Measurements from ENCODE around the gene POU2F3. TPM values are rescaled to one million over a fixed set of nuclear protein-coding genes. Genes with fewer than 3 reads are reported as not detected.

Gene POU2F3
- total RNA-seq, 3 donors from 2014 or later (not counting 1 experiment from before 2014, with no cell fraction given) = not detected

DNA sequence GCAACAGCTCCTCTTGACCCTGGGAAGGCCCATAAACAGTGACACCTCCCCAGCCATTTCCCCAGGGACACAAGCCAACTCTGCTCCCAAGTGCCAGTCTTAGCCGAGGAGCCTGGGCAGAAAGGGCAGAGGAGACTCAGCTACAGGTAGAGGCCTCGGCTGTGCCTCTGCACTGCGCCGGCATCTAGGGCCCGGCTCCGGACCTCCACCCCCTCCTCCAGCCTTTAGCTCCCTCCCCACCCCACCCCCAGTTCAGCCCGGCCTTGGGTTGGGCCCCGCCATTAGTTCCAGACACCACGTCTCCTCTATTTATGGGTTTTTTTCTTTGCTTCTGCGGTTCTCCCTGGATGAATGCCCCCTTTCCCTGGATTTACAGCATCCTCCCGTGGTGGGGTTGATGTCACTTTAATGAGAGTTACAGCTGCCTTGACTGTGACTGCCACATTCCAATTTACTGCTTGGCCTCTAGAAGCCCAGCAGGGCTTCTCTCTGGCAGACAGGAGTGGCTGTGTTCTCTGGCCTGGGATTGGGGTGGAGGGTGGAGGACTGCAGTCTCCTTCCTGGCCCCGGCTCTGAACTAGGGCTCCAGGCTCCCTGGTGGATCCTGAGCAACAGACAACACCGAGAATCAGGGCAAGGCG lies 42.6 kb upstream of the POU2F3 start:
- no peak overlapping the region for H3K27ac Mint-ChIP-seq
- 89% methylated on average over 13 of the region's 14 CpGs for WGBS (ENCODE audit: insufficient coverage)
- H3K4me1 ChIP-seq (ENCODE audit: control insufficient read depth, insufficient read depth, low read length) = no peaks in the 10 kb centered on the region
- no peaks in the 10 kb centered on the region for H3K27me3 ChIP-seq (ENCODE audit: control insufficient read depth, insufficient read depth, low read length)
- ATAC-seq (no peak), DNase-seq (no peak)
- intact Hi-C loops (cut with micrococcal nuclease) = no loop called here
- H3K9me3 ChIP-seq (ENCODE audit: control insufficient read depth, insufficient read depth, low read length) = no peaks in the 10 kb centered on the region
- TF ChIP-seq, protein P1, sequence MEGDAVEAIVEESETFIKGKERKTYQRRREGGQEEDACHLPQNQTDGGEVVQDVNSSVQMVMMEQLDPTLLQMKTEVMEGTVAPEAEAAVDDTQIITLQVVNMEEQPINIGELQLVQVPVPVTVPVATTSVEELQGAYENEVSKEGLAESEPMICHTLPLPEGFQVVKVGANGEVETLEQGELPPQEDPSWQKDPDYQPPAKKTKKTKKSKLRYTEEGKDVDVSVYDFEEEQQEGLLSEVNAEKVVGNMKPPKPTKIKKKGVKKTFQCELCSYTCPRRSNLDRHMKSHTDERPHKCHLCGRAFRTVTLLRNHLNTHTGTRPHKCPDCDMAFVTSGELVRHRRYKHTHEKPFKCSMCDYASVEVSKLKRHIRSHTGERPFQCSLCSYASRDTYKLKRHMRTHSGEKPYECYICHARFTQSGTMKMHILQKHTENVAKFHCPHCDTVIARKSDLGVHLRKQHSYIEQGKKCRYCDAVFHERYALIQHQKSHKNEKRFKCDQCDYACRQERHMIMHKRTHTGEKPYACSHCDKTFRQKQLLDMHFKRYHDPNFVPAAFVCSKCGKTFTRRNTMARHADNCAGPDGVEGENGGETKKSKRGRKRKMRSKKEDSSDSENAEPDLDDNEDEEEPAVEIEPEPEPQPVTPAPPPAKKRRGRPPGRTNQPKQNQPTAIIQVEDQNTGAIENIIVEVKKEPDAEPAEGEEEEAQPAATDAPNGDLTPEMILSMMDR (IDR thresholded peaks at IDR 0.05) = no peak
- H3K36me3 ChIP-seq (ENCODE audit: control insufficient read depth, insufficient read depth, low read length) = no peaks in the 10 kb centered on the region
- H3K4me3 Mint-ChIP-seq = no peak overlapping the region
- no peaks in the 10 kb centered on the region for H3K9me3 Mint-ChIP-seq
- H3K4me1 Mint-ChIP-seq = no peaks in the 10 kb centered on the region
- peaks cover 6 to 14% of the 10 kb centered on the region in 2 donors for H3K27me3 Mint-ChIP-seq (ENCODE audit: low read depth in 2 of 2)
- H3K36me3 Mint-ChIP-seq = no peaks in the 10 kb centered on the region
- H3K4me3 ChIP-seq (ENCODE audit: low read length) = no peak overlapping the region
- H3K27ac ChIP-seq (ENCODE audit: low read length) = no peak overlapping the region

DNA sequence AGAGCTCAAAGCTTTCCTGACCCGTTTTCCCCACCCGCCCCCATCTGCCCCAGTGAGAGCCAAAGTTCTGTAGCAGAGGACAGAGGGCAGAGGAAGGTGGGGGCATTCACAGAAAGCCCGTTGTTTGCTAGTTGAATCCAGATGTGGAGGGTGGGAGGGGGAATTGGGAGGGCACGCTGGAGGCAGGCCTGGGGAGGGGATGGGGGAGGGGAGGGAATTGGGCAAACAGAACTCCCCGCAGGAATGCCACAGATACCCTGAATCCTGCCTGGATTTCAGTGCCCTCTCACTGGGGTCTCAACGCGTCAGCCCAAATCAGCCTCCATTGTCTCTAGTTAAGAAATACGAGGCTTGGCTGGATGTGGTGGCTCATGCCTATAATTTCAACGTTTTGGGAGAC lies 42.0 kb upstream of the POU2F3 start:
- TF ChIP-seq, protein P1 (IDR thresholded peaks at IDR 0.05) = no peak
- Histone ChIP-seq H3K4me3 (ENCODE audit: low read length) (no peak overlapping the region), H3K27ac (ENCODE audit: low read length) (no peak overlapping the region), H3K27me3 (ENCODE audit: control insufficient read depth, insufficient read depth, low read length) (no peaks in the 10 kb centered on the region), H3K4me1 (ENCODE audit: control insufficient read depth, insufficient read depth, low read length) (no peaks in the 10 kb centered on the region), H3K9me3 (ENCODE audit: control insufficient read depth, insufficient read depth, low read length) (no peaks in the 10 kb centered on the region), H3K36me3 (ENCODE audit: control insufficient read depth, insufficient read depth, low read length) (no peaks in the 10 kb centered on the region)
- Mint-ChIP-seq H3K4me1 (no peaks in the 10 kb centered on the region), H3K27me3 (ENCODE audit: low read depth in 2 of 2) (peaks cover 6 to 14% of the 10 kb centered on the region in 2 donors), H3K27ac (no peak overlapping the region), H3K4me3 (no peak overlapping the region), H3K36me3 (no peaks in the 10 kb centered on the region), H3K9me3 (no peaks in the 10 kb centered on the region)
- ATAC-seq (no peak), DNase-seq (no peak)
- WGBS (ENCODE audit: insufficient coverage) = 92% methylated on average over 9 of the region's 9 CpGs
- intact Hi-C loops (cut with micrococcal nuclease) = no loop called here

DNA sequence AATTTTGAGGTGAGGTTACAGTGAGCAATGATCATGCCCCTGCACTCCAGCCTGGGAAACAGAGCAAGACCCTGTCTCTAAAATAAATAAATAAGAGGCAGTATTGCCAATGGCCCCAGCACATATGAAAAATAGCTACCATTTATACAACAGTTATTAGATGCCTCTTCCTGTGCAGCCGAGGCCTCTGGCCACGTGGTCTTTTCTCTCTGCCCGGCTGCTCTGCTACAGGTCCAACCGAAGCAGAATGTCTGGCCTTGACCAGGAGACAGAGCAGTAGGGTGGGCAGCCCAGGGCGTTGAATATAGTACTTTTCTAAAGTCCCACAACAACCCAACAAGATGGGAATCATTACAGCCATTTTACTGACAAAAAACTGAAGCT lies 41.5 kb upstream of the POU2F3 start:
- Histone ChIP-seq H3K36me3 (ENCODE audit: control insufficient read depth, insufficient read depth, low read length) (no peaks in the 10 kb centered on the region), H3K4me1 (ENCODE audit: control insufficient read depth, insufficient read depth, low read length) (no peaks in the 10 kb centered on the region), H3K27ac (ENCODE audit: low read length) (no peak overlapping the region), H3K9me3 (ENCODE audit: control insufficient read depth, insufficient read depth, low read length) (no peaks in the 10 kb centered on the region), H3K4me3 (ENCODE audit: low read length) (no peak overlapping the region), H3K27me3 (ENCODE audit: control insufficient read depth, insufficient read depth, low read length) (no peaks in the 10 kb centered on the region)
- intact Hi-C loops (cut with micrococcal nuclease) = no loop called here
- no peak overlapping the region for H3K27ac Mint-ChIP-seq
- TF ChIP-seq, protein P1 (IDR thresholded peaks at IDR 0.05) = no peak
- no peaks in the 10 kb centered on the region for H3K9me3 Mint-ChIP-seq
- DNase-seq = no peak
- H3K27me3 Mint-ChIP-seq (ENCODE audit: low read depth in 2 of 2) = peaks cover 6 to 14% of the 10 kb centered on the region in 2 donors
- no peak overlapping the region for H3K4me3 Mint-ChIP-seq
- no peaks in the 10 kb centered on the region for H3K4me1 Mint-ChIP-seq
- no peaks in the 10 kb centered on the region for H3K36me3 Mint-ChIP-seq
- no peak for ATAC-seq
- WGBS (ENCODE audit: insufficient coverage) = 77% methylated on average over 5 of the region's 5 CpGs

Measured in natural killer cell (primary cell).